Esophagus squamous epithelium (tissue), 5 donors: ENCODE data around the gene DMRTC2. TPM values are rescaled to one million over a fixed set of nuclear protein-coding genes. Genes with fewer than 3 reads are reported as not detected.

Experiments
- DNase-seq: peaks from one replicate; lab custom pipeline; 2025; lab: John Stamatoyannopoulos, UW
- H3K27ac ChIP-seq, 4 donors: fragments of 200-600 bp; sonication (generic); one replicate each; pipeline ENCODE4 v1.5.1; 2016 to 2019; ENCODE audit warnings: mild to moderate bottlenecking in 1 of 4
- H3K27me3 ChIP-seq, 4 donors: fragments of 200-600 bp; sonication (generic); 1 replicate in 3 of 4; 2 replicates in 1 of 4; pipeline versions ENCODE4 v1.5.1 to v1.6.0; 2017 to 2021; ENCODE audit warnings: antibody characterized with exemption in 1 of 4
- H3K36me3 ChIP-seq, 3 donors: fragments of 200-600 bp; sonication (generic); one replicate each; pipeline ENCODE4 v1.5.1; 2016 to 2019
- H3K4me1 ChIP-seq, 3 donors: fragments of 200-600 bp; sonication (generic); one replicate each; pipeline ENCODE4 v1.5.1; 2017 to 2019
- H3K4me3 ChIP-seq, 4 donors: fragments of 200-600 bp; sonication (generic); 1 replicate in 3 of 4; 2 replicates in 1 of 4; pipeline ENCODE4 v1.5.1; 2016 to 2019; ENCODE audit warnings: mild to moderate bottlenecking in 2 of 4, moderate library complexity in 1 of 4
- H3K9me3 ChIP-seq, 3 donors: fragments of 200-600 bp; sonication (generic); one replicate each; pipeline ENCODE4 v1.5.1; 2016 to 2019
- CTCF ChIP-seq, 6 experiments: fragments of 450-650 bp in 4 of 6; fragments of 200-600 bp in 2 of 6; sonication (generic) in 2 of 6; IDR thresholded peaks; one replicate each; pipeline ENCODE4 v1.5.1; 2016 to 2019; ENCODE audit warnings: antibody characterized with exemption in 6 of 6, mild to moderate bottlenecking in 4 of 6, moderate library complexity in 4 of 6
- POLR2A ChIP-seq, 4 donors: fragments of 450-650 bp; IDR thresholded peaks; one replicate each; pipeline ENCODE4 v1.6.1; 2017; ENCODE audit warnings: antibody characterized with exemption in 4 of 4, mild to moderate bottlenecking in 4 of 4, moderate library complexity in 3 of 4
- WGBS, 2 donors: methylation state at CpG; one replicate each; pipeline ENCODE4 v1.1.5; 2018; 5-methylcytosine and 5-hydroxymethylcytosine counted together
- intact Hi-C: fragments of 100-400 bp; cut with DNase I; formaldehyde crosslinking; loops from one replicate; pipeline ENCODE4 v1.15.0; 2022
- total RNA-seq, 4 donors: library from RNA; depleted of rRNA; stranded (reverse); fragments of >200 nt; gene quantifications; one replicate each; pipeline ENCODE4 v1.1.0, GENCODE V29; 2016
- donor health status: DM: yes; HTN: yes; CAD: no.

Gene DMRTC2
- total RNA-seq, 4 donors from 2014 or later = not detected

- peak overlapping the region in 3 of 4 donors; percentile 46 to 68 (median 57) for H3K27ac ChIP-seq
- intact Hi-C loops = no loop called here
- peak overlapping the region in 2 of 4 donors; percentile 27 to 41 for H3K4me3 ChIP-seq
- 40 to 45% methylated on average over 6 to 8 of the region's 17 CpGs for WGBS, 2 donors
- H3K9me3 ChIP-seq = no peaks in the 10 kb centered on the region
- peaks cover 14 to 54% (median 20%) of the 10 kb centered on the region in 3 donors for H3K4me1 ChIP-seq
- H3K36me3 ChIP-seq = peaks cover 25 to 54% (median 29%) of the 10 kb centered on the region in 3 donors
- TF ChIP-seq POLR2A (IDR thresholded peaks at IDR 0.05) (no peak), CTCF (IDR thresholded peaks at IDR 0.05) (peak in 1 of 6 experiments; percentile 49)
- DNase-seq = no peak
- no peaks in the 10 kb centered on the region for H3K27me3 ChIP-seq
Observed at GRCh38 chr19:41887711-41888382, 43.0 kb downstream of the DMRTC2 start.

- Histone ChIP-seq H3K27me3 (no peaks in the 10 kb centered on the region), H3K27ac (peak overlapping the region in 1 of 4 donors; percentile 68), H3K4me1 (peaks cover 14 to 45% (median 20%) of the 10 kb centered on the region in 3 donors), H3K36me3 (peaks cover 28 to 61% (median 31%) of the 10 kb centered on the region in 3 donors), H3K4me3 (no peak overlapping the region), H3K9me3 (no peaks in the 10 kb centered on the region)
- 89 to 94% methylated on average over 7 of the region's 12 CpGs for WGBS, 2 donors
- no peak for TF ChIP-seq CTCF (IDR thresholded peaks at IDR 0.05)
- no peak for TF ChIP-seq POLR2A (IDR thresholded peaks at IDR 0.05)
- intact Hi-C loops = no loop called here
- DNase-seq = no peak
Observed at GRCh38 chr19:41888926-41889325, 44.1 kb downstream of the DMRTC2 start.

- 87 to 98% methylated on average over 4 to 5 of the region's 8 CpGs for WGBS, 2 donors
- H3K4me1 ChIP-seq = peaks cover 7 to 39% (median 16%) of the 10 kb centered on the region in 3 donors
- intact Hi-C loops = no loop called here
Observed at GRCh38 chr19:41889896-41890295, 45.1 kb downstream of the DMRTC2 start.

GRCh38 chr19:41890936-41891335 is 46.1 kb downstream of the DMRTC2 start:
- peaks cover 39 to 81% (median 45%) of the 10 kb centered on the region in 3 donors for H3K36me3 ChIP-seq
- no peak overlapping the region for H3K4me3 ChIP-seq
- WGBS, 2 donors = 95 to 96% methylated on average over 4 of the region's 4 CpGs
- no peak for DNase-seq
- peaks cover 4 to 29% (median 6%) of the 10 kb centered on the region in 3 donors for H3K4me1 ChIP-seq
- TF ChIP-seq CTCF (IDR thresholded peaks at IDR 0.05) = no peak
- TF ChIP-seq POLR2A (IDR thresholded peaks at IDR 0.05) = no peak
- H3K27ac ChIP-seq = no peak overlapping the region
- intact Hi-C loops = no loop called here
- no peaks in the 10 kb centered on the region for H3K9me3 ChIP-seq
- no peaks in the 10 kb centered on the region for H3K27me3 ChIP-seq

More at GRCh38 chr19:41889896-41890295, 45.1 kb downstream of the DMRTC2 start:
- TF ChIP-seq CTCF (IDR thresholded peaks at IDR 0.05) = no peak
- TF ChIP-seq POLR2A (IDR thresholded peaks at IDR 0.05) = no peak
- Histone ChIP-seq H3K27me3 (no peaks in the 10 kb centered on the region), H3K27ac (no peak overlapping the region), H3K36me3 (peaks cover 31 to 70% (median 35%) of the 10 kb centered on the region in 3 donors), H3K4me3 (no peak overlapping the region), H3K9me3 (no peaks in the 10 kb centered on the region)
- no peak for DNase-seq

GRCh38 chr19:41892173-41892902 is 47.5 kb downstream of the DMRTC2 start:
- Histone ChIP-seq H3K36me3 (peaks cover 47 to 94% (median 50%) of the 10 kb centered on the region in 3 donors), H3K27ac (no peak overlapping the region), H3K27me3 (no peaks in the 10 kb centered on the region), H3K4me1 (peaks cover 0 to 15% (median 0%) of the 10 kb centered on the region in 3 donors), H3K4me3 (no peak overlapping the region), H3K9me3 (no peaks in the 10 kb centered on the region)
- intact Hi-C loops = no loop called here
- TF ChIP-seq CTCF (IDR thresholded peaks at IDR 0.05) (no peak), POLR2A (IDR thresholded peaks at IDR 0.05) (no peak)
- no peak for DNase-seq
- WGBS, 2 donors = 81 to 89% methylated on average over 8 to 13 of the region's 34 CpGs
